ENCODE results near the gene CTDP1.

CTDP1 gene

DNA sequence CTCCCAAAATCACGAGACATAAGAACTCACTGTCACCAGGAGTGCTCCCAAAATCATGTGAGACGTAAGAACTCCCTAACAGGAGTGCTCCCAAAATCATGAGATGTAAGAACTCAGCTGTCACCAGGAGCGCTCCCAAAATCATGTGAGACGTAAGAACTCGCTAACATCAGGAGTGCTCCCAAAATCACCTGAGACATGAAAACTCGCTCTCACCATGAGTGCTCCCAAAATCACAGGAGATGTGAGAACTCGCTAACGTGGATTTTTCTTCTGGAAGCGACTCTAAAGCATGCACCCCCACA lies 53.1 kb downstream of the CTDP1 start:
- no peak overlapping the region for H3K4me3 ChIP-seq (ENCODE audit: low read depth, low read length)
- TF ChIP-seq, protein P1, sequence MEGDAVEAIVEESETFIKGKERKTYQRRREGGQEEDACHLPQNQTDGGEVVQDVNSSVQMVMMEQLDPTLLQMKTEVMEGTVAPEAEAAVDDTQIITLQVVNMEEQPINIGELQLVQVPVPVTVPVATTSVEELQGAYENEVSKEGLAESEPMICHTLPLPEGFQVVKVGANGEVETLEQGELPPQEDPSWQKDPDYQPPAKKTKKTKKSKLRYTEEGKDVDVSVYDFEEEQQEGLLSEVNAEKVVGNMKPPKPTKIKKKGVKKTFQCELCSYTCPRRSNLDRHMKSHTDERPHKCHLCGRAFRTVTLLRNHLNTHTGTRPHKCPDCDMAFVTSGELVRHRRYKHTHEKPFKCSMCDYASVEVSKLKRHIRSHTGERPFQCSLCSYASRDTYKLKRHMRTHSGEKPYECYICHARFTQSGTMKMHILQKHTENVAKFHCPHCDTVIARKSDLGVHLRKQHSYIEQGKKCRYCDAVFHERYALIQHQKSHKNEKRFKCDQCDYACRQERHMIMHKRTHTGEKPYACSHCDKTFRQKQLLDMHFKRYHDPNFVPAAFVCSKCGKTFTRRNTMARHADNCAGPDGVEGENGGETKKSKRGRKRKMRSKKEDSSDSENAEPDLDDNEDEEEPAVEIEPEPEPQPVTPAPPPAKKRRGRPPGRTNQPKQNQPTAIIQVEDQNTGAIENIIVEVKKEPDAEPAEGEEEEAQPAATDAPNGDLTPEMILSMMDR (IDR thresholded peaks at IDR 0.05; ENCODE audit: low read depth, low read length): no peak
- no peak for DNase-seq (ENCODE audit: low read depth, low spot score)
- in situ Hi-C loops (cut with HindIII; ENCODE audit: low sequenced_read_pairs): no loop called here

DNA sequence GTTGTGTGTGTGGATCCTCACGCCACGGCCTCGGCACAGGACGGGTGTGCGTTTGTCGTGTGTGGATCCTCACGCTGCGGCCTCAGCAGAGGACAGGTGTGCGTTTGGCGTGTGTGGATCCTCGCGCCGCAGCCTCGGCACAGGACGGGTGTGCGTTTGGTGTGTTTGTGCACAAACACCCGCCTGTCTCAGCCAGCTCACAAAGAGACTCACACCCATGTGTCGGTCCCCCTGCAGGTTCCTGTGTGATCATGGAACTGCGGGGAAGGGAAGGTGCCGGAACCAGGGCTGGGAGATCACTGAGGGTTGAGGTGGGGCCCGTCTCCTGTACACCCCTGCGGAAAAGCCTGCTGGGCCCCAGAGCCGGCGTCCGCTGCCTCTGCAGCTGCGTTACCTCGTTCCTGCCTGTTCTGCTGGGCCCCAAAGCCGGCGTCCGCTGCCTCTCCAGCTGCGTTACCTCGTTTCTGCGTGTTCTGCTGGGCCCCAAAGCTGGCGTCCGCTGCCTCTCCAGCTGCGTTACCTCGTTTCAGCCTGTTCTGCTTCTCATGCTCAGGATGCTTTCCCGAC lies 53.6 kb downstream of the CTDP1 start:
- in situ Hi-C loops (cut with HindIII; ENCODE audit: low sequenced_read_pairs): no loop called here
- H3K4me3 ChIP-seq (ENCODE audit: low read depth, low read length): no peak overlapping the region
- TF ChIP-seq, protein P1 (IDR thresholded peaks at IDR 0.05; ENCODE audit: low read depth, low read length): no peak
- DNase-seq (ENCODE audit: low read depth, low spot score): no peak

GRCh38 chr18:79733986-79734770 lies 54.6 kb downstream of the CTDP1 start:
- no peak overlapping the region for H3K4me3 ChIP-seq (ENCODE audit: low read depth, low read length)
- TF ChIP-seq, protein P1 (IDR thresholded peaks at IDR 0.05; ENCODE audit: low read depth, low read length): no peak
- no peak for DNase-seq (ENCODE audit: low read depth, low spot score)
- in situ Hi-C loops (cut with HindIII; ENCODE audit: low sequenced_read_pairs): no loop called here

DNA sequence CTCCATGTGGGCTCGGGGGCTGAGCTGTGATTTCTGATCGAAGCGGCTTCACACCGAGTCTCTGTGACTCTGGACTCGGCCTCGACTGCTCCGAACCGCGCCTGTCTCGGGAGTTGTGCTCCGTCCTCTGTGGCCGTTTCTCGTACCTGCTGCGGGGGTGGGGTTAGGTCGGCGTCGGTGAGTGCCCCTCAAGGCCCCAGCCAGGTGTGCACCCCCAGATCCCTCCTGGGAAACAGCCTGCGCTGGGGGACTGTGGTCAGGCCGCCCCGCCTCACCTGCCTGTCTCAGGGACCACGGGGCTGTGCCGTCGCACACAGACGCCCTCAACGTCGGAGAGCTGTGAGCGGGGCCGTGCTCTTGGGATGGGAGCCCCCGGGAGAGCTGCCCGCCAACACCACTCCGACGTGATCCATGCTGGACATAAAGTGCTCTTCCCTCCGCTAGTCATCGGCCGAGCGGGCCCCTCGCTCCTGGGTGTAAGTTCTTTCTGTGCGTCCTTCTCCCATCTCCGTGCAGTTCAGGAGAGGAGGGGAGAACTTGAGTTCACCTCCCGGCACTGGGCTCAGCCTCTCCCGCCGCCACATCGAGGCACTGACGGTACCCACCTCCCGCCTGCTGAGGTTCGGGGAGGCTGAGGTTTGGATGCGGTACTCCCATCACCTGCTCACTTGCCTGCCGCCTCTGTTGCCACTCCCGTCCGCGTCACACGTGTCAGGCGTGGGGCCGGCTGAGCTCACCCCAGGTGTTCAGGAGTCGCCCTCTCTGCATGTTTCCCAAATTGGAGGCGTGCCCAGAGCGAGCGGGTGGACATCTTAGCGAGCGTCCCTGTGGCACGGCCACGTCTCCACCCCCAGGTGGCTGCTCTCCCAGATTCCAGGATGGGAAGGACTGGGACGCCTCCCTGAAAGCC lies 55.7 kb downstream of the CTDP1 start:
- H3K4me3 ChIP-seq (ENCODE audit: low read depth, low read length): no peak overlapping the region
- in situ Hi-C loops (cut with HindIII; ENCODE audit: low sequenced_read_pairs): no loop called here
- no peak for DNase-seq (ENCODE audit: low read depth, low spot score)
- TF ChIP-seq, protein P1 (IDR thresholded peaks at IDR 0.05; ENCODE audit: low read depth, low read length): no peak

DNA sequence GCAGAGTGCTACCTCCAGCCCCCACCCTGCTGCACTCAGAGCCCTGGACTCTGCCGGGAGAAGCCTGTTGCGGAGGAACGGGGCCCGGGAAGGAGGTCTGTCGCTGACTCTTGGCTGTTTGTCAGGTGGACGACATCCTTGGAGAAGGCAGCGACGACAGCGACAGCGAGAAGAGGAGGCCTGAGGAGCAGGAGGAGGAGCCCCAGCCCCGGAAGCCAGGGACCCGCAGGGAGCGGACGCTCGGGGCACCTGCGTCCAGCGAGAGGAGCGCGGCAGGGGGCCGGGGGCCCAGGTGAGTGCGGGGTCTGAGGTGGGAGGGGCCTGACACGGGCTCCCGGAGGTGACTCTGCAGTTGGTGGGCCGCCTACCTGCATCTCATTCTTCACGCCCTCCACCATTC lies 56.6 kb downstream of the CTDP1 start:
- in situ Hi-C loops (cut with HindIII; ENCODE audit: low sequenced_read_pairs): no loop called here

DNA sequence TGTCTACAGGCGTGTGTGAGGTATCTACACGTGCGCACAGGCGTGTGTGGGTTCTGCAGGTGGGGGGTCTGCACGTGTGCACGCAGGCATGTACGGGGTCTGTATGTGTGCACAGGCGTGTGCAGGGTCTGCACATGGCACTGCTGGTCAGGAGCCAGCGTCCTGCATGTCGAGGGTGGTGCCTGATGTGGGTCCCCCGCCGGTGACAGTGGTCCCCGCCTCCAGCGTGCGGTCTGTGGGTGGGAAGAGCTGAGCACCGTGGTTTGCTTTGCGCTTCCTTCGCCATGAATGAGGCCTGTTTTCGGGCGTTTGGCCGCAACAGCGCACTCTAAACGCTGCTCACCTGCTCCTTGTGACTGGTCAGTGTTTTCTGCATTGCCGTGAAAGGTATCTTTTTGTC lies 57.2 kb downstream of the CTDP1 start:
- in situ Hi-C loops (cut with HindIII; ENCODE audit: low sequenced_read_pairs): no loop called here

More for the DNA sequence above, 56.6 kb downstream of the CTDP1 start:
- DNase-seq (ENCODE audit: low read depth, low spot score): no peak
- H3K4me3 ChIP-seq (ENCODE audit: low read depth, low read length): no peak overlapping the region
- TF ChIP-seq, protein P1 (IDR thresholded peaks at IDR 0.05; ENCODE audit: low read depth, low read length): no peak

More for the DNA sequence above, 57.2 kb downstream of the CTDP1 start:
- TF ChIP-seq, protein P1 (IDR thresholded peaks at IDR 0.05; ENCODE audit: low read depth, low read length): no peak
- H3K4me3 ChIP-seq (ENCODE audit: low read depth, low read length): no peak overlapping the region
- DNase-seq (ENCODE audit: low read depth, low spot score): no peak

Measured in astrocyte of the spinal cord (primary cell).